NCI-H82 treated with DMSO at 0.1 percent for 48 hours (cell line): Measurements from ENCODE around the gene ERCC3.
A peak's percentile ranks its signal among the peaks of the same experiment; 100 is the strongest.
"Not testable (repeated sequence)": the region's sequence is repeated elsewhere in the genome, so short reads cannot be mapped to it uniquely, and the experiment has no call there.

ENCODE experiments used
- DNase-seq: peaks from one replicate; lab custom pipeline; 2025; ENCODE audit not compliant: unreplicated experiment; lab: John Stamatoyannopoulos, UW

The ERCC3 gene

DNA sequence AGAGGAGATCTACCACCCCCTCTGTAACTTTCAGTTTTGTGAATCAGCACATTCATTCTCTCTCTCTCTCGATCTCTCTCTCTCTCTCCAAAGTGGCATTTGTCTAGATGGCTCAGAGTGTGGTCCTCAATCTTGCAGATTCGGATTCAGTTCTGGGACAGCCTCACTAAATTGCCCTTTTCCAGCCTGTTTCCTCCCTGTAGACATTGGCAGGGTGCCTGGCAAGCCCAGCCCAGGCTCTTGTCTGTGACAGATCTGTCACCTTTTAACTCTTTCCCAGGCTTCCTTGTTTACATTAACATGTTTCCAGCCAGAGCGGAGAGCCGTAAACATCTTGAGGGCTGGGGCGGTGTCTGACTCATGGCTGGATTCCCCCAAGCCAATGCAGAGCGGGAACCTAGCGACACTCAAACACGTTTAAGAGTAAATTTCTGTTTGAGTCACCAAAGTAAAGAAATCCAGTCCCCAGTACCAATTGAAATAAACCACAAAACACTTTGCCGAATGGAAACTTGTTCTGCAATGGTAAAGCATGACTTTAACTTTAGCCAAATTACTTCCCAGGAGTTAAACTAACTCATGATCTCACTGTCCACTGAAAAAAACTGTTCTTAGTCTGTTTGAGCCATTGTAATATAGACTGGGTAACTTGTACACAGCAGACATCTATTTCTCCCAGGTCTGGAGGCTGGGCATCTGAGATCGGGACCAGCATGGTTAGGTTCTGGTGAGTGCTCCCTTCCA, 67.3 kb downstream of the ERCC3 start:
- DNase-seq, result no peak

DNA sequence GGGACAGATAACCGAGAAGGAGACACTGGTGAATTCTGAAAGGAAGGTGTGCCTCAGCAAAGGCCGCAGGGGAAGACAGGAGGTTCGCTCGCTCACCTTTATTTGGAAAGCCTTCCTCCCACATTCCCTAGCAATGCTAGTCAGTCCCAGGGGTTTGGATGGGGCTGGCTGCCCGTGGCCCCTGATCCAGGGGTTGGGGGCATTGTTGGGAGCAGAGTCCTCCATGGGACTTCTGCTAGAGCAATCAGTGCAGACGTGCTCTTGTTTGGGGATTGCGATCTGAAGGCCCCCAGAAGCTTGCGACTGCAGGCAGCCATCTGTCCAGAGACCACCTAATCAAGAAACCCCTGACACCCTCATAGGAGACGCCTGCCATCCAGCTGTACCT, 67.8 kb downstream of the ERCC3 start:
- DNase-seq, result no peak

DNA sequence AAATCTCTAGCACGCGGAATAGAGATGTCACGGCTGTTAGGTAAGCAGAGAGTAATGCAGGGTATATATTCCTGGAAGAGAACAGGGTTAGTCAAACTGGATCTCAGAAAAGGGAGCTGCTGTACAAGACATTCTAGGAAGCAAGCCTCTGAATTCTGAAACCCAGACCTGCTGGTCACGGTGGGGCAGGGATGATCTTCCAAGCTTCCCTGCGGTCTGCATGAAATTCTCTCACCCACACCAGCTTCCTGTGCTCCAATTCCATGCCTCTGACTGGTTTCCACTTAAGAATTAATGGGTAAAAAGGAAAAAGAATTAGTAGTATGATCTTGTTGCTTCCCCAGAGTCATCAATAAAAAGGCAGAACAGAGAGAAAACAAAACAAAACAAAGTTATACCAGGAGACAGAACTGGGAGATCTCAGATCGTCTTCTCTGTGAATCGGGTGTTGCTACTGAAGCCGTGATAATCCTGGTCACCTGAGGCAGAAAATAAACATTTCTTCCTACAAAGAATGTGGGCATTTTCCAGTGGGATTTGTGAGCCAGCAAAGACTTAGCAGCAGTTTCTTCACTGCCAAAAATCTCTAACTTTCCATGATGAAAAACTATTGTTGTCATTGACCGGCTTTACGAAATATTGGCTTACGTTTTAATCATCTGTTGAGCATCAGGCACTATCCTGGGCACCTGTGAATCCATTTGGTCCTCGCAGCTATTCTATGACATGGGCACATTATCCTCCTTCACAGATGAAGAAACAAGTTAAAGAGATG, 68.6 kb downstream of the ERCC3 start:
- no peak for DNase-seq

DNA sequence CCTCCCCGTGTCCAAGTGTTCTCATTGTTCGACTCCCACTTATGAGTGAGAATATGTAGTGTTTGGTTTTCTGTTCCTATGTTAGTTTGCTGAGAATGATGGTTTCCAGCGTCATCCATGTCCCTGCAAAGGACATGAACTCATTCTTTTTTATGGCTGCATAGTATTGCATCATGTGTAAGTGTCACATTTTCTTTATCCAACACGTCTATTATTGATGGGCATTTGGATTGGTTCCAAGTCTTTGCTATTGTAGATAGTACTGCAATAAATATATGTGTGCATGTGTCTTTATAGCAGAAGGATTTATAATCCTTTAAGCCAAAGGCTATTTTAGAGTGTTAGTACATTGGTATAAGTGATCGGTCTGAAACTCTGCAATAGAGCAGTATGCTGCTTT, 69.8 kb downstream of the ERCC3 start:
- not testable (repeated sequence) for DNase-seq

DNA sequence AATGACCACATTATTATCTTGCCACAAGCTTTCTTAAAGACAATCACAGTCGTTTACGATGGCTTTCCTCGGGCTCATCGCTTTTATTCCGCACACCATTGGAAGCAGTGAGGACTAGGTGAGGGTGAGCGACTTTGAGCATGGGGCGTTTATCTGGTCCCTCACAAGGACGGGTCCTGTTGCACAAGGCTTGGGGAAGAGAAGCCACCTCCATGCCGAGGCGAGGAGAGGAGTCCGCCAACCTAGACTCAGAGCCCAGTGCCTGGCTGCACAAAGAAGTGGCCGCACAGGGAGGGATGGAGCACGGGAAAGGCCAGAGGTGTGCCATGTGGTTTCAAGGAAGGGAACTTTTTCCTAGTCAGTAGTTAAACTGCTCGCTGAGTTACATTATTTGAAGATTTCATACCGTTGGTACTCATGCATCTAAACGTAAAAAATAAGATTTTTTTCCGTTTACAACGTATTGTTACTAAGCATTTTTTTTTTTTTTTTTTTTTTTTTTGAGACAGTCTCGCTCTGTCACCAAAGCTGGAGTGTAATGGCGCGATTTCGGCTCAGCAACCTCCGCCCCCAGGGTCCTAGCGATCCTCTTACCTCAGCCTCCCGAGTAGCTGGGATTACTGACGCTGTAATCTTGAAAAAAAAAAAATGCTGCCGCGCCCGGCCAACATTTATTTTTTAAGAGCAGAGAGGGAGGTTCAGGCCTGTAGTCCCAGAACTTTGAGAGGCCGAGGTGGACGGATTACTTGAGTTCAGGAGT, 73.0 kb downstream of the ERCC3 start:
- no peak for DNase-seq

DNA sequence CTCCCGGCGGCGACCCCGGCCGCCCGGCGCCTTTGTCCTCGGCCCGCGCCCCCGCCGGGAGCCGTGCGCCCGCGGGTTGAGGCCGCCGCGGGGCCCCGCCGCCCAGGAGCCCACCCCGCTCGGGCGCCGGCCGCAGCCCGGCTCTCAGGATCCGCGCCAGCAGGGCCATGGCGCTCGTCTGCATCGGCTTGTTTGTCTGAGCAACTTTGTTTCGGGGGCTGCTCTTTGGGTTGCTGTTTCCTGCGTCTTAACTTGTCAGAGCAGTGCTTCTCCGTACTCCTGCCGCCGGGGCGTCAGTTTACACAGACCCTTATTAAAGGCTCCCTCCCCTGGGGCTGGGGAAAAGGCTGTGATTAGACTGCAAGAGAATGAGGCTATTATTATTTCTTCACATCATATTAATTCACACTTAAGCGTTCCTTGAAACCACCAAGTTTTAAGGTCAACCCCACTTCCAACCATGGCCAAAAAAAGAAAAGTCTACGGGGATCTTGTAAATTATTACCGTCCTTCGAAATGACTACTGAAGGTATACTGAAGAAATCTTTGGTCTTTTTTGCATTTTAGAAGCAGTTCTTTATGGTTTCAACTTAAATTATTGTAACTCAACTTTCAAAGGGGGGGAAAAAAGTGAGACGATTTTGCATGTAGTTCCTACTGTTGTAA, 73.7 kb downstream of the ERCC3 start, which contains the start of gene CYP27C1:
Gene CYP27C1 (minus strand): TSS at position 198 of the 666 bp plus-strand sequence. CDS start 29 bp downstream, at position 169.
- DNase-seq, result no peak

DNA sequence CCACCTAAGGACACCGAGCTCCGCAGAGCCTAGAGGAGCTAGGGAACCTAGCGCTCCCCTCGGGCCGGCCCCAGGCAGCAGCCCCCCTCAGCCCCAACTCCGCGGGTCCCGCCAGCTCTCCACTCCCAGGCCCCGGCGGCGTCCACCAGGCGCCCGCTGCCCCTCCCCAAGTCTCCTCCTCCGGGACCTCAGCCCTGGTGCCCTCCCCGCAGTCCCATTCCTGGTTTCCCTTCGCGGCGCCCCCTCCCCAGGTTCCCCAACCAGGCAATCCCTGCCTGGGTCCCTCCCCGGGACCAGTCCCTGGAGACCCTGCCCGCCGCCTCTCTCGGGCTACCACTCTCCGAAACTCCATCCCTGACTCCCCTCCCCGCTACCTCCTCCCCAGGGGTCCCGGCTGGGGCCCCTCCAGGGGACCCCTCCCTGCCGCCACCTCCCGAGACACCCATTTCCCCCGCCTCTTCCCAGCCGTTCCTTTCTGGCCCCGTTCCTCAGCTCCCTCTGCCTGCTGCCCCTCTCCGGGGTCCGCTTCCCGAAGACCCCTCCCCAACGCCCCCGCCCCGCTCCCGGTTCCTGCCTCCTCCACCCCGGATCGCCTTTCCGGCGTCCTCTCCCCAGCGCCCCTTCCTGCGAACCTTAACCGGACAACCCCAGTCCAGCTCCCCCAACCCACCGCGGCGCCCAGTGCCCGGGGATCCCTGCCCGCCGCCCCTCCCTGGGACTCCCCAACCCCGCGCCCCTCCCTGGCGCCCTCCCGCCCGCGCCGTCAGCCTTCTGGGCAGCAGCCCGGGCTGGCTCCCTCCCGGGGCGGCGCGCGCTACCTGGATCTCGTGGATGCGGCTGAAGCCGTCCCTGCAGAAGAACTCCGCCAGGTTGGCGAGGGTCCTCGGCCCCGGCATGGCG, 74.5 kb downstream of the ERCC3 start:
- no peak for DNase-seq

DNA sequence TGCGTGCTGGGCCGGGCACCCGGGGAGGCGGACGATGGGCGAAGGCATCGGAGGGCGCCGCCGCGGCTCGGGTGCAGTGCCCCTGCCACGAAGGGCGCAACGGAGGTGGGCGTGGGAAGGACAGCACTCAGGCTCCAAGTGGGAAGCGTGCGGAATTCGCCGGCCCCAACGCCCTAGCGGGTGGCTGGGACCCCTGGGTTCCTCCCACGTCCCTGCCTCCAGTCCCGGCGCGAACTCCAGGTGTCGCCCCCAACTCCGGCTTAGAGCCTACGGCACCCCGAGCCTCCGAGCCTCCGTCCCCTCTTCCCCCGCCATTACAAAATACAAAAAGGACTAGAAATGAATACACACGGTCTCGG, 75.2 kb downstream of the ERCC3 start:
- DNase-seq, result no peak

DNA sequence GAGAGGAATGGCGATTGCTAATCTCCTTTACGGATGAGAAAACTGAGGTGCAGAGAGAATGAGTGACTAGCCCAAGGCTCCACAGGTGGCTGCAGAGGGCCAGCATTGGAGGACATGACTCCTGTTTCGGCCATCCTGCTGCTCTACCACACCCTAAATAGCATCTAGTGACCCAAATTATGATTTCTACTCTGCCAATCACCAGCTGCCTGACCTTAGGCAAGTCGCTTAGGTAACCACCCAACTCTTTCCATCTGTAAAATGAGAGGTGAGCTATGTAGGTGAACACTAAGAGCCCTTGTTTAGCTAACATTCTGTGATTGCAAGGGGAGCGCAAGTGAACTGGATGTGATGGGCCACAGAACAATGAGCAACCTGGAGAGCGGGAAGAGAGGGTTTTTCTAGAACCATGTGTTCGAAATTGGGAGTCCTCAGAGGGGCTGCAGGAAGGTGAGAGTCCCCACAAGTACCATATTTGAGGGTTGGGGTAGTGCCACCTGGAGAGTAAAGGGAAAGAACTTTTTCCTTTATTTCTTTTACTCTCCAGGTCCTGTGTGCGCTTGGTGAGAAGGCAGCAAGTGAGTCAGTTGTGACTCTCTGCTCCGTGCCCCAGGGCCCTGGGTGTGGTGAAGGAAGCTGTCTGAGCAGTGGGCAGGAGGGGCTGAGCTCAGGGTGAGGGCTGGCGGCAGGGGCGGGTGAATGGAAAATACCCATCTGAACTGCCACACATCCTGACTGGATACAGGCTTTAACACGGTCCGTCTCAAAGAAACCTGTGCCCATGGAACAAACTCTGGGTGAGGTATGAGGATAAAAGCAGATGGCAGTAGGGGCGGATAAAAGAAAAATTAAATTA, 76.2 kb downstream of the ERCC3 start:
- DNase-seq, result no peak

DNA sequence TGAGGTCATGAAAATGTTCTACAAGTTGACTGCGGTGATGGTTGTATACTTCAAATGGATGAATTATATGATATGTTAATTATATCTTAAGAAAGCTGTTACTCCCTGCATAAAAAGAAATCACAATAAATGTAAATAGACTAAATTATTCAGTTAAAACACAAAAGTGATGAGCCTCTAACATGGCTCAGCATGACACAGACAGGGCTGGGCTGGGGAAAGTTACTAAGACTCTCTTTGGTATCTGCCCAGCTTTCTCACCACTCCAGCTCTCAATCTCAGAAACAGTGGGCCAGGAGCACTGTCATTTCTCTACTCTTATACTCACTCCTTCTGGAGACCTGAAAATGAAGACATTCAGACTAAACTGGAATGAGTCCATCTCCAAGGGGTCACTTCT, 77.4 kb downstream of the ERCC3 start:
- DNase-seq, result no peak

DNA sequence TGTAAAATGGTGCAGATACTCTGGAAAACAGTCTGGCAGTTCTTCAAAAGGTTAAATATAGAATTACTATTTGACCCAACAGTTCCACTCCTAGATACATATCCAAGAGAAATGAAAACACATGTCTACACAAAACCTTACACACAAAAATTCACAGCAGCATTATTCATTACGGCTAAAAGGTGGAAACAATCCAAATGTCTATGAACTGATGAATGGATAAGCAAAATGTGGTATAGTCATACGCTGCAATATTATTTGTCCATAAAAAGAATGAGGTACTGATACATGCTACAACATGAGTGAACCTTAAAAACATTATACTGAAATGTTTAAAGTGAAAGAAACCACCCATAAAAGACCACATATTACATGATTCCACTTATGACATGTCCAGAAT, 77.8 kb downstream of the ERCC3 start:
- no peak for DNase-seq

DNA sequence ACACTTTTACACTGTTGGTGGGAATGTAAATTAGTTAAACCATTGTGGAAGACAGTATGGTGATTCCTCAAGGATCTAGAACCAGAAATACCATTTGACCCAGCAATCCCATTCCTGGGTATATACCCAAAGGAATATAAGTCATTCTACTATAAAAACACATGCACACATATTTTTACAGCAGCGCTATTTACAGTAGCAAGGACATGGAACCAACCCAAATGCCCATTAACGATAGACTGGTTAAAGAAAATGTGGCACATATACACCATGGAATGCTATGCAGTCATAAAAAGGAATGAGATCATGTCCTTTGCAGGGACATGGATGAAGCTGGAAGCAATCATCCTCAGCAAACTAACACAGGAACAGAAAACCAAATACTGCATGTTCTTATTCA, 79.7 kb downstream of the ERCC3 start:
- not testable (repeated sequence) for DNase-seq

DNA sequence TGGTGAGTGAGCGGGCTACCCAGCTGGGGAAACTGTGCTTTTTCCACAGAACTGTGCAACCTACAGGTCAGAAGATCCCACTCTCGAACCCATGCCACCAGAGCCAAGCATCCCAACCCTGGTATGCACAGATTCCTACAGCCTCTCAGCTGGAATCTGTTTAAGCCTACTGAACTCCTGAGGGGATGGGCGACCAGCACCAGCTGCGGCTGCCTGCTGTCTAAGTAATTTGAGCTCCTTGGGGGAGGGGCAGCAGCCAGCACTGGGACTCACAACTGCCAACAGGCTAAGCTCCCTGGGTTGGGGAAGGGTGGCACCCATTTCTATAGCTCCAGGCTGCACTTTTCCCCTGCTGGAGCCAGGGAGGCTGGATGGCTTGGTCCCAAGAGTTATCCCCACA, 85.6 kb downstream of the ERCC3 start:
- DNase-seq, result peak; percentile 92
